ENCODE data around the gene ACP1.

DNA sequence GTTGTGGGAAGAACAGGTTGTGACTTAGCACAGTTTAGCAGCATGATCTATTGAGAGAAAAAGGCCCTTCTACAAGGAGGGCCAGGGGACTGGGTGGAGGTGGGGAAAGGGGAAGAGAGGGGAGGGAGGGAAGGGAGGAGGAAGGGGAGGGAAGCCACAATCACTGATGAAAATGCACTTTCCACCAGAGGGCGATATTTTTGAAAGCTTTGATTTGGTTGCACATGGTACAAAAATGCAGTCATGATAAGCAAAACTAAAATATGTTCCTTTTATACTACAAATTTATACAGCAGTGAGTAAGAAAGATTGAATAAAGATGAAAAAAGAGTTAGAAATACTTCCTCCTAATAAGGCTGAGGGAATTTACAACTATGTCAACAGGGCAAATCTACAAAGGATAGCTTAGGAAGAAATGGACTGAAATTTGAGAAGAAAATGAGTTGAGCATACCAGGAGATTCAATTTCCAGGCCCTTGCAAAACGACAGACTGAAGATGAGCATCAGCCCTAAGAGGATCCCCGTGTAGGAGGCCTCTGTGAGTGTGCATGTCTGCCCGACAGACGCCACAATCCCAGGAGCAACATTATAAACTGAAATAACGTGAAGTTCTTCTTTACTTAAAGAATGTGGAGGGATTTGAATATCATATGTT lies 18.1 kb upstream of the ACP1 start:
- TF ChIP-seq, protein P1, sequence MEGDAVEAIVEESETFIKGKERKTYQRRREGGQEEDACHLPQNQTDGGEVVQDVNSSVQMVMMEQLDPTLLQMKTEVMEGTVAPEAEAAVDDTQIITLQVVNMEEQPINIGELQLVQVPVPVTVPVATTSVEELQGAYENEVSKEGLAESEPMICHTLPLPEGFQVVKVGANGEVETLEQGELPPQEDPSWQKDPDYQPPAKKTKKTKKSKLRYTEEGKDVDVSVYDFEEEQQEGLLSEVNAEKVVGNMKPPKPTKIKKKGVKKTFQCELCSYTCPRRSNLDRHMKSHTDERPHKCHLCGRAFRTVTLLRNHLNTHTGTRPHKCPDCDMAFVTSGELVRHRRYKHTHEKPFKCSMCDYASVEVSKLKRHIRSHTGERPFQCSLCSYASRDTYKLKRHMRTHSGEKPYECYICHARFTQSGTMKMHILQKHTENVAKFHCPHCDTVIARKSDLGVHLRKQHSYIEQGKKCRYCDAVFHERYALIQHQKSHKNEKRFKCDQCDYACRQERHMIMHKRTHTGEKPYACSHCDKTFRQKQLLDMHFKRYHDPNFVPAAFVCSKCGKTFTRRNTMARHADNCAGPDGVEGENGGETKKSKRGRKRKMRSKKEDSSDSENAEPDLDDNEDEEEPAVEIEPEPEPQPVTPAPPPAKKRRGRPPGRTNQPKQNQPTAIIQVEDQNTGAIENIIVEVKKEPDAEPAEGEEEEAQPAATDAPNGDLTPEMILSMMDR (IDR thresholded peaks at IDR 0.05; ENCODE audit: insufficient read depth, low read length, poor library complexity, severe bottlenecking): peak; percentile 42
- TF ChIP-seq EZH2phosphoT487 (conservative IDR thresholded peaks at IDR 0.05; ENCODE audit: low read length): no peak
